ENCODE data around the gene SLC24A4.
A peak's percentile ranks its signal among the peaks of the same experiment; 100 is the strongest.

SLC24A4 gene

DNA sequence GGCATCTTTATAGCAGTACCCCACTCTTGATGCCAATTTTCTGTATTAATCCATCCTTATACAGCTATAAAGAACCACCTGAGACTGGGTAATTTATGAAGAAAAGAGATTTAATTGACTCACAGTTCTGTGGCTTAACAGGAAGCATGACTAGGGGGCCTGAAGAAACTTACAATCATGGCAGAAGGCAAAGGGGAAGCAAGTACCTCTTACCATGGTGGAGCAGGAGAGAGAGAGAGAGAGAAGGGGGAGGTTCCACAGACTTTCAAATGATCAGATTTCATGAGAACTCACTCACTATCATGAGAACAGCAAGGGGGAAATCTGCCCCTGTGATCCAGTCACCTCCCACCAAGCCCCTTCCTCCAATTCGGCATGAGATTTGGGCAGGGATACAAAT, 84.4 kb downstream of the SLC24A4 start:
- DNase-seq = no peak

- no peak for DNase-seq
These were observed 86.1 kb downstream of the SLC24A4 start for GRCh38 chr14:92409043-92409442.

- no peak for DNase-seq
These were observed 88.2 kb downstream of the SLC24A4 start for GRCh38 chr14:92411135-92411534.

GRCh38 chr14:92411941-92412340, 89.0 kb downstream of the SLC24A4 start:
- no peak for DNase-seq

GRCh38 chr14:92412912-92413311, 89.9 kb downstream of the SLC24A4 start:
- no peak for DNase-seq

- no peak for DNase-seq
These were observed 90.4 kb downstream of the SLC24A4 start for GRCh38 chr14:92413379-92413778.

DNA sequence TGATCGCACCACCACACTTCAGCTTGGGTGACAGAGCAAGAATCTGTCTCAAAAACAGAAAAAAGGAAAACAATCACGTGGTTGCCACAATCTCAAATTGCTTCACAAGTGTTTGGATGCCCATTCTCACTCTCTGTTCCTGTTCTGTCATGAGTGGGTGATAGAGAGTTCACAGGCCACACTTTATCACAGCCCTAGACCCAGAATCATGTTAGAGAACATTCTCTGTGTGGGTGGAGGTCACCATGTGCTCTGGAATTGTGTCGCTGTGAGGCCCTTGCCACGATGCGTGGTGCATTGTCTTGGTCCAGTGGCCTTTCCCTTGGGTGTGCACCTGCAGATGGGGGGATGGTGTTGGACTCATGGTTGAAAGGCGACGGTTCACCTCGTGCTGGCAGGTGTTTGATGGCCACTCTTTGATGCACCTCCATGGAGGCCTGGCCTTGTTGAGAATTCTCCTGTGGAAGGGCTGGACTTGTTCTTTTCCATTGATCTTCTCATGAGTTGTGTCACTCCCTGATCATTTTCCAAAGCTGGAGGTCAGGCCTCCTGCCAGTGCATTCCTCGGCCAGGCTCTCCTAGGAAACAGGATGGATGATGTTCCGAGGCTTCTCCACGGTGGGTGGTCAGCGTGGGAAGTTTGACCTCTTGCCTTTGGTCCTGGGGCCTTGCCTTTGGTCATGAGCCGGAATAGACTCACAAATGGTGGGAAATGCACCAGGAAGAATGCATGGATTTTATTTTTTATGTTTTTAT, 91.9 kb downstream of the SLC24A4 start:
- no peak for DNase-seq

- no peak for DNase-seq
These were observed 93.0 kb downstream of the SLC24A4 start for GRCh38 chr14:92415969-92416368.

- DNase-seq = no peak
These were observed 93.6 kb downstream of the SLC24A4 start for GRCh38 chr14:92416544-92416943.

DNA sequence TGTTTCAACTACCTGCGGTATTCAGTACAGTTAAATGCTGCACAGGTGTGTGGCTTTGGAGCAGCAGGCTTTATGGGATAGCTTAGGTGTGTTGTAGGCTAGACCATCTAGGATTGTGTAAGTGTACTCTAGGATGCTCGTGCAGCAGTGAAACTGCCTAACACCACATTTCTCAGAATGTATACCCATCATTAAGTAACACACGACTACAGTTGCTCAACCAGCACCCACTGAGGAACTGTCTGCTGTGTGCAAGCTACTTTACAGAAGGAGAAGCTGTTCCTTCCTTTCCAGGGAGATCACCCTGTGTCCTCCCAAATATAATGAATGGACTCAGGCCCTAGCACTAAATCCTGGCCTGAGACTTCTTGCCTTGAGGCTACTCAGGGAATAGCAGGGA, 94.8 kb downstream of the SLC24A4 start:
- no peak for DNase-seq

GRCh38 chr14:92421751-92422150, 98.8 kb downstream of the SLC24A4 start:
- no peak for DNase-seq

GRCh38 chr14:92425101-92425500, 102.1 kb downstream of the SLC24A4 start:
- DNase-seq = no peak

DNA sequence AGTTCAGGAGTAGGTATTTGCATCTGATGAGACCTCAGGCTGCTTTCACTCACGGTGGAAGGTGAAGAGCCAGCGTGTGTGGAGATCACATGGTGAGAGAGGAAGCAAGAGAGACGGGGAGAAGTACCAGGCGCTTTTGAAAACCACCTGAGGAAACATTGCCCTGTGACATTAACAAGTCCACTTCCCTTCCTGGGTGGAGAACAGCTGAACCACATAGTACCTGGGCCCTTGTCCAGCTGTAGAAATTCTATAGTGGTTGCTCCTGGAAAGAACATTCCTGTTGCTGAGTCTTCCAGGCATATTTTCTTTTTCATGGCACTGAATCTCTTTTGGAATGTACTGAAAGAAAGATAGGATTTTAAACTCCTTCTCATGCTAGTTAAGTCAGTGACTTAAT, 103.3 kb downstream of the SLC24A4 start:
- no peak for DNase-seq

- no peak for DNase-seq
These were observed 104.1 kb downstream of the SLC24A4 start for GRCh38 chr14:92427096-92427495.

GRCh38 chr14:92430686-92431085, 107.7 kb downstream of the SLC24A4 start:
- no peak for DNase-seq

GRCh38 chr14:92431199-92431725, 108.3 kb downstream of the SLC24A4 start:
- DNase-seq = no peak

DNA sequence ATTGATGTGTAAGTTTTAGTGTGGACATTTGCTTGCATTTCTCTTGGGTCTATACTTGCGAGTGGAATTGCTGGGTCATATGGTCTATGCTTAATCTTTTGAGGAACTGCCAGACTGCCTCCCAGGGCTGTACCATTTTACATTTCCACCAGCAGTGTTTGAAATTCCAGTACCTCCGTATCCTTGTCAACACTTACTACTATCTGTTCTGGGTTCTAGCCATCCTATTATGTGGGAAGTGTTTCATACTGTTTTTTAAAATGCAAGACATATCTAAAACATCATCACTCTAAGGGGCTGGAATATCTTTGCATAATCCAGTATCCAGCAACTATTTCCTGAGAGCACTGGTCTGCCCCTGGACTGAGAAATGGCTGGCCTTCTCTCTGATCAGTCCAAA, 110.4 kb downstream of the SLC24A4 start:
- no peak for DNase-seq

DNA sequence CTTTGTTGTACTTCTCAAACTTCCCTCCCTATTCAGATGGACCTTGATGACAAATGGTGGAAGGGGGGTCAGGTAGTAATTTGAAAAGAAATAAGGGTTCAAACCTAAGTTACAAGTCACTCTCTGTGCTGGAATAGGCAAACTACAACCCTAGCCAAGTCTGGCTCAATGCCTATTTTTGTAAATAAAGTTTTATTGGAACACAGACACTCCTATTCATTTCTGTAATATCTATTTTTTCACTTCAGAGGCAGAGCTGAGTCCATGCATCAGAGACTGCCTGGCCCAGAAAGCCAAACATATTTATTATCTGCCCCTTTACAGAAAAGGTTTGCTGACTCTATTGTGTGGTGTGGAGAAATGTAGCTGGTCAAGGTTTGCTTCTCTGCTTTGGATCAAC, 112.2 kb downstream of the SLC24A4 start:
- no peak for DNase-seq

- DNase-seq = no peak
These were observed 113.3 kb downstream of the SLC24A4 start for GRCh38 chr14:92436115-92436776.

GRCh38 chr14:92437309-92437708, 114.3 kb downstream of the SLC24A4 start:
- DNase-seq = no peak

DNA sequence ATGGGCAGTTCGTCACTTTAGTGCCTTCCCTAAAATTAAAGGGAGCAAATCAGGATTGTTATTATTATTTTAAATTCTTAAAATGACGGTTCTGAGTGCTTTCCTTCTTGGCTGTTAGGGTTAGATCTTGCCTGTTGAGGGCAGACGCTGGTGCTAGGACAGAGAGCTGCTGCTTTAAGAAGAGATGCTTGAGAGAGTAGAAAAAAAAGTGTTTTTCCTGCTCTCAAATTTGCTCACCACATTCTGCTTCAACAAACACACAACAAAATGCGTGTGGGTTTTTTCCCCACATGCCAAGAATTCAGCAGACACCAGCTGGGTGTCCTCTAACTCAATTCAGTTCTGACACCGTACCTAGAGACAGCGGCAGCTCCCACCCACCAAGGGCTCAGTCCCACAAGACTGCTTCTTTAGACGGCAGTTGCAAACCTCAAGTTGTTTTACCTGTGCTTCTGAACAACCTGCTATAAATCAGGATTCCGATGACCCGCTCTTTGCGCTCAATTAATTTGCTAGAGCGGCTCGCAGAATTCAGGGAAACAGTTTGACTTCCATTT, 114.8 kb downstream of the SLC24A4 start:
- no peak for DNase-seq

GRCh38 chr14:92439537-92440344, 116.8 kb downstream of the SLC24A4 start:
- peak; percentile 49 for DNase-seq

- DNase-seq = no peak
These were observed 117.5 kb downstream of the SLC24A4 start for GRCh38 chr14:92440345-92441003.
